ENCODE results near the gene MAL. TPM values are rescaled to one million over a fixed set of nuclear protein-coding genes. Genes with fewer than 3 reads are reported as not detected.

Gene MAL
- total and polyA plus RNA-seq, 2 of the 8 experiments (the other 6 are each of a cell fraction or from before 2014, with no cell fraction given), result not detected

DNA sequence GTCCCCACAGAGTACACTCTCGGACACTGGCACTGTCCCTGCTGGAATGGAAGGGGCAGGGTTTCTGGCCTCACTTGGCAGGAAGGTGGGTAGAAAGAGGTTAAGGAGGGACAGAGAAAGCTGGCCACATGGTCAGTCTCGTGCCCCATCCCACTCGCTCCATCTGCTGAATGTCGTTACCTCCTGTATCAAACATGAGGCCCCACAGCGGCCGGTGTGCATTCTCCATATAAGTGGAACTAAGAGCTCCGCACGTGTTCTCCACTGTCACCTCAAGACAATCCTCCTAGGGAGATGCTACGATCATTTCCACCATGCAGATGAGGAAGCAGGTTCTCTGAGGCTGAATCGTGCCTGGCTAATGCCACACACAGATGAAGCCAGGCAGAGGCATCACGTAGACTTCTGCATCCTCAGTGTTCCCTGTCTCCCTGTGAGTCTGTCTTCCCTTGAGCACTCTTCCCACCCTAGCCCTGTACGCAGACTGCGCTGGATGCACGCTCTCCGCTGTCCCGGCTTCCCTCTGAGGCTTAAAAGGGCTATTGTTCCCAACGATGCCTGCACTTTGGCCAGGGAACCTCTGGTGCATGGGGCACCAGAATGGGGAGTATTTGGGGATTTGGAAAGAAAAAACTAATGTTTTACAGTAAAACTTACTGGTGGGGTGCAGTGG, 35.1 kb downstream of the MAL start:
- Histone ChIP-seq H3K79me2 (ENCODE audit: control insufficient read depth in 1 of 2, insufficient read depth in 2 of 2, low read length in 2 of 2) (no peaks in the 10 kb centered on the region), H4K91ac (replicated peaks; ENCODE audit: insufficient read length, low read length) (no peak overlapping the region), H3K23me2 (ENCODE audit: low read depth, low read length) (no peaks in the 10 kb centered on the region), H3K9ac (replicated peaks in 1 of 4; ENCODE audit: extremely low read depth in 1 of 4, low read depth in 3 of 4, low read length in 3 of 4) (no peak overlapping the region), H4K5ac (ENCODE audit: insufficient read length, low read depth, low read length) (no peak overlapping the region), H3K9me3 (ENCODE audit: insufficient read depth in 2 of 2, low read depth in 1 of 2, low read length in 1 of 2) (peaks cover 67 to 85% of the 10 kb centered on the region in 2 experiments), H2BK15ac (ENCODE audit: low read length) (no peak overlapping the region), H2BK20ac (ENCODE audit: low read length) (no peak overlapping the region), H3K27me3 (replicated peaks in 1 of 4; ENCODE audit: control insufficient read depth in 3 of 4, extremely low read depth in 1 of 4, insufficient read depth in 3 of 4, low read length in 3 of 4) (no peaks in the 10 kb centered on the region), H3K14ac (ENCODE audit: insufficient read length) (no peak overlapping the region), H3K4ac (replicated peaks; ENCODE audit: insufficient read length, low read depth, low read length) (no peak overlapping the region), H4K20me1 (replicated peaks in 1 of 2; ENCODE audit: control insufficient read depth in 1 of 2, insufficient read depth in 2 of 2, low read length in 2 of 2) (no peaks in the 10 kb centered on the region), H3K79me1 (ENCODE audit: low read depth, low read length) (no peaks in the 10 kb centered on the region), H3K23ac (ENCODE audit: insufficient read length) (no peak overlapping the region), H2BK12ac (ENCODE audit: low read depth, low read length) (no peak overlapping the region), H3K4me3 (ENCODE audit: extremely low read depth in 1 of 4, insufficient read depth in 2 of 4, low read depth in 3 of 4, low read length in 4 of 4) (no peak overlapping the region), H4K8ac (ENCODE audit: extremely low read depth, insufficient read depth, low read length) (no peak overlapping the region), H3K18ac (ENCODE audit: extremely low read depth, low read length) (no peak overlapping the region), H2BK120ac (replicated peaks; ENCODE audit: low read depth, low read length) (no peak overlapping the region), H2BK5ac (ENCODE audit: low read depth, low read length) (no peak overlapping the region), H3K36me3 (ENCODE audit: control insufficient read depth in 2 of 4, insufficient read depth in 4 of 4, low read length in 3 of 4) (no peaks in the 10 kb centered on the region), H3K4me2 (ENCODE audit: insufficient read depth in 1 of 2, low read depth in 2 of 2, low read length in 2 of 2) (no peak overlapping the region), H2AK5ac (ENCODE audit: low read depth, low read length) (no peak overlapping the region), H3K4me1 (replicated peaks in 1 of 4; ENCODE audit: control insufficient read depth in 3 of 4, insufficient read depth in 4 of 4, low read length in 3 of 4) (peaks cover 0 to 5% (median 0%) of the 10 kb centered on the region in 4 experiments; a peak in 1 of 7 replicates), H2AFZ (ENCODE audit: low read length) (no peak overlapping the region), H3K27ac (ENCODE audit: low read depth, low read length) (no peak overlapping the region), H3K56ac (replicated peaks; ENCODE audit: insufficient read length, low read depth, low read length) (no peak overlapping the region)
- no peak for DNase-seq (ENCODE audit: low read depth in 1 of 2, low spot score in 2 of 2)
- FAIRE-seq, result no peak
- WGBS, 2 experiments (ENCODE audit: extremely low coverage in 1 of 2, insufficient coverage in 1 of 2, insufficient read length in 1 of 2, insufficient replicate concordance in 2 of 2, low coverage in 1 of 2, low lambda C conversion rate in 2 of 2, missing lambda C conversion rate in 1 of 2), result 91% methylated on average over 17 of the region's 17 CpGs; no CpG with 5 or more reads in 1 of the 2 experiments
- ChIA-PET POLR2A (ENCODE audit: partially characterized antibody) (no interaction called here), CTCF (ENCODE audit: partially characterized antibody) (interaction anchor here (0.9 kb wide), 1 partner anchor 18 kb away, joined by 3 read pairs; no protein-coding TSS in a partner anchor)
- no peak for TF ChIP-seq BRCA1 (IDR thresholded peaks at IDR 0.05; ENCODE audit: low read depth, low read length)

All from H1 (cell line).